ENCODE measurements around the gene ZNF423. TPM values are rescaled to one million over a fixed set of nuclear protein-coding genes. Genes with fewer than 3 reads are reported as not detected.

Gene ZNF423
- total and polyA plus RNA-seq, 2 experiments from 2014 or later: 0.43 to 0.49 TPM

- Histone ChIP-seq H3K9me3 (ENCODE audit: low read depth) (no peaks in the 10 kb centered on the region), H3K27ac (no peak overlapping the region), H3K4me3 (no peak overlapping the region), H3K4me1 (ENCODE audit: insufficient read depth) (no peaks in the 10 kb centered on the region), H3K9me2 (ENCODE audit: insufficient read depth) (no peaks in the 10 kb centered on the region), H3K27me3 (replicated peaks; ENCODE audit: insufficient read depth) (no peaks in the 10 kb centered on the region; the same call in 1 of the 2 replicates), H3F3A (ENCODE audit: insufficient read depth) (no peaks in the 10 kb centered on the region), H4K20me1 (ENCODE audit: insufficient read depth) (no peaks in the 10 kb centered on the region), H3K9ac (no peak overlapping the region), H3K36me3 (ENCODE audit: low read depth) (no peaks in the 10 kb centered on the region), H3K79me2 (ENCODE audit: insufficient read depth) (no peaks in the 10 kb centered on the region), H2AFZ (no peak overlapping the region), H3K4me2 (ENCODE audit: unreplicated experiment) (no peak overlapping the region)
- WGBS, 2 experiments (ENCODE audit: low coverage in 1 of 2, low lambda C conversion rate in 2 of 2, missing lambda C conversion rate in 2 of 2): 66% methylated on average over 23 of the region's 23 CpGs
- in situ Hi-C loops (cut with MboI): no loop called here
- TF ChIP-seq EZH2 (IDR thresholded peaks at IDR 0.05; ENCODE audit: insufficient read depth, poor library complexity, severe bottlenecking): no peak
- TF ChIP-seq EZH2phosphoT487 (IDR thresholded peaks at IDR 0.05; ENCODE audit: insufficient read depth, low read depth): no peak
- peak; percentile 33 for DNase-seq
Measured at GRCh38 chr16:49556606-49557446, 299.1 kb downstream of the ZNF423 start.

- Histone ChIP-seq H3K27me3 (replicated peaks; ENCODE audit: insufficient read depth) (no peaks in the 10 kb centered on the region; the same call in 1 of the 2 replicates), H4K20me1 (ENCODE audit: insufficient read depth) (no peaks in the 10 kb centered on the region), H3K4me1 (ENCODE audit: insufficient read depth) (no peaks in the 10 kb centered on the region), H3K79me2 (ENCODE audit: insufficient read depth) (no peaks in the 10 kb centered on the region), H3K36me3 (ENCODE audit: low read depth) (no peaks in the 10 kb centered on the region), H3F3A (ENCODE audit: insufficient read depth) (no peaks in the 10 kb centered on the region), H2AFZ (no peak overlapping the region), H3K9ac (no peak overlapping the region), H3K4me2 (ENCODE audit: unreplicated experiment) (no peak overlapping the region), H3K9me3 (ENCODE audit: low read depth) (no peaks in the 10 kb centered on the region), H3K27ac (no peak overlapping the region), H3K4me3 (no peak overlapping the region), H3K9me2 (ENCODE audit: insufficient read depth) (no peaks in the 10 kb centered on the region)
- no peak for DNase-seq
- in situ Hi-C loops (cut with MboI): no loop called here
- WGBS, 2 experiments (ENCODE audit: low coverage in 1 of 2, low lambda C conversion rate in 2 of 2, missing lambda C conversion rate in 2 of 2): 65 to 69% methylated on average over 4 of the region's 4 CpGs
- TF ChIP-seq EZH2phosphoT487 (IDR thresholded peaks at IDR 0.05; ENCODE audit: insufficient read depth, low read depth) (no peak), EZH2 (IDR thresholded peaks at IDR 0.05; ENCODE audit: insufficient read depth, poor library complexity, severe bottlenecking) (no peak)
Measured at GRCh38 chr16:49556249-49556605, 299.7 kb downstream of the ZNF423 start.

GRCh38 chr16:49554681-49555080 lies 301.2 kb downstream of the ZNF423 start:
- TF ChIP-seq EZH2 (IDR thresholded peaks at IDR 0.05; ENCODE audit: insufficient read depth, poor library complexity, severe bottlenecking) (no peak), EZH2phosphoT487 (IDR thresholded peaks at IDR 0.05; ENCODE audit: insufficient read depth, low read depth) (no peak)
- WGBS, 2 experiments (ENCODE audit: low coverage in 1 of 2, low lambda C conversion rate in 2 of 2, missing lambda C conversion rate in 2 of 2): 32 to 34% methylated on average over 3 of the region's 3 CpGs
- Histone ChIP-seq H3K27ac (no peak overlapping the region), H3K36me3 (ENCODE audit: low read depth) (no peaks in the 10 kb centered on the region), H3K4me1 (ENCODE audit: insufficient read depth) (no peaks in the 10 kb centered on the region), H3K9me3 (ENCODE audit: low read depth) (no peaks in the 10 kb centered on the region), H3K4me3 (no peak overlapping the region), H3F3A (ENCODE audit: insufficient read depth) (no peaks in the 10 kb centered on the region), H3K4me2 (ENCODE audit: unreplicated experiment) (no peak overlapping the region), H3K79me2 (ENCODE audit: insufficient read depth) (no peaks in the 10 kb centered on the region), H3K27me3 (replicated peaks; ENCODE audit: insufficient read depth) (no peaks in the 10 kb centered on the region; the same call in 1 of the 2 replicates), H3K9ac (no peak overlapping the region), H4K20me1 (ENCODE audit: insufficient read depth) (no peaks in the 10 kb centered on the region), H3K9me2 (ENCODE audit: insufficient read depth) (no peaks in the 10 kb centered on the region), H2AFZ (no peak overlapping the region)
- in situ Hi-C loops (cut with MboI): no loop called here
- DNase-seq: no peak

GRCh38 chr16:49552313-49552928 lies 303.5 kb downstream of the ZNF423 start:
- TF ChIP-seq EZH2phosphoT487 (IDR thresholded peaks at IDR 0.05; ENCODE audit: insufficient read depth, low read depth) (no peak), EZH2 (IDR thresholded peaks at IDR 0.05; ENCODE audit: insufficient read depth, poor library complexity, severe bottlenecking) (no peak)
- Histone ChIP-seq H3F3A (ENCODE audit: insufficient read depth) (no peaks in the 10 kb centered on the region), H3K4me2 (ENCODE audit: unreplicated experiment) (no peak overlapping the region), H3K9me2 (ENCODE audit: insufficient read depth) (no peaks in the 10 kb centered on the region), H3K79me2 (ENCODE audit: insufficient read depth) (no peaks in the 10 kb centered on the region), H3K27me3 (replicated peaks; ENCODE audit: insufficient read depth) (no peaks in the 10 kb centered on the region; the same call in none of the 2 replicates), H3K9me3 (ENCODE audit: low read depth) (no peaks in the 10 kb centered on the region), H3K36me3 (ENCODE audit: low read depth) (no peaks in the 10 kb centered on the region), H2AFZ (no peak overlapping the region), H3K4me3 (no peak overlapping the region), H3K4me1 (ENCODE audit: insufficient read depth) (no peaks in the 10 kb centered on the region), H3K27ac (no peak overlapping the region), H3K9ac (no peak overlapping the region), H4K20me1 (ENCODE audit: insufficient read depth) (no peaks in the 10 kb centered on the region)
- WGBS, 2 experiments (ENCODE audit: low coverage in 1 of 2, low lambda C conversion rate in 2 of 2, missing lambda C conversion rate in 2 of 2): 38 to 41% methylated on average over 10 of the region's 10 CpGs
- DNase-seq: no peak
- in situ Hi-C loops (cut with MboI): no loop called here

Measured in GM23248 (cell line).